Glutamatergic neuron (in vitro differentiated cells): ENCODE results near the gene EZR. TPM values are rescaled to one million over a fixed set of nuclear protein-coding genes. Genes with fewer than 3 reads are reported as not detected.
A peak's percentile ranks its signal among the peaks of the same experiment; 100 is the strongest.

ENCODE experiments used
- DNase-seq: peaks from one replicate; pipeline ENCODE4 v3.0.0; 2022
- H3K27ac Mint-ChIP-seq: one replicate; pipeline ENCODE4 v1.8.0; 2020; ENCODE audit warnings: mild to moderate bottlenecking, mixed read lengths, inconsistent platforms; ENCODE audit not compliant: unreplicated experiment
- H3K27me3 Mint-ChIP-seq: one replicate; pipeline ENCODE4 v1.8.0; 2020; ENCODE audit warnings: mild to moderate bottlenecking, moderate library complexity, mixed read lengths, inconsistent platforms; ENCODE audit not compliant: unreplicated experiment
- H3K36me3 Mint-ChIP-seq: one replicate; pipeline ENCODE4 v1.8.0; 2020; ENCODE audit warnings: mild to moderate bottlenecking, mixed read lengths, inconsistent platforms; ENCODE audit not compliant: unreplicated experiment
- H3K4me1 Mint-ChIP-seq: one replicate; pipeline ENCODE4 v1.8.0; 2020; ENCODE audit warnings: mild to moderate bottlenecking, low read depth, mixed read lengths, inconsistent platforms; ENCODE audit not compliant: unreplicated experiment
- H3K4me3 Mint-ChIP-seq: one replicate; pipeline ENCODE4 v1.8.0; 2020; ENCODE audit warnings: mild to moderate bottlenecking, mixed read lengths, inconsistent platforms; ENCODE audit not compliant: unreplicated experiment
- H3K9me3 Mint-ChIP-seq: one replicate; pipeline ENCODE4 v1.8.0; 2020; ENCODE audit warnings: mild to moderate bottlenecking, moderate library complexity, mixed read lengths, inconsistent platforms; ENCODE audit not compliant: unreplicated experiment
- total RNA-seq: library from RNA; stranded (reverse); fragmentation: NEBNext Ultra II Directional; extraction: Animal tissue kit (Norgen Biotek cat#: 25700); gene quantifications from one replicate; pipeline ENCODE4 v1.2.1, GENCODE V29; 2021; ENCODE audit not compliant: unreplicated experiment
- TF ChIP-seq, protein P1 (sequence below): fragments of 200-600 bp; sonication (generic); IDR thresholded peaks from one replicate; pipeline ENCODE4 v1.5.0; 2021; ENCODE audit not compliant: partially characterized antibody, unreplicated experiment

EZR gene
- total RNA-seq, 1 donor from 2014 or later = 272 TPM

DNA sequence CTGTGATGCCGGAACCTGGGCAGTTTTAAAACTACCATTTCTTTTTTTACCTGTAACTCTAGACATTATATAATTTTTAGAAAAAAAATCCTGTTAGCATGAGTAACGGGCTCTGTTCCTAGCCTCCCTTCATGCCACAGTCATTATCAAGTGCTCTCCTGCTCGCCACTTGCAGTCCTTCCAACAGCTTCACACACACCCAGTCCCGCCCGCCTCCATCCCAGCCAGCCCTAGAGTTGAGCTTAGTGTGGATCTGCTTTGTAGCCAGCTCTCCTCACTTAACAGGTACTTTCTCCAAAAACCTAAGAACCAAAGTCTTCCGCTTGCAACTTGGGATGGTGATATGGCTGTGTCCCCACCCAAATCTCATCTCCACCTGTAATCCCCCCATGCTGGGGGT, 51.5 kb downstream of the EZR start:
- peaks cover 22% of the 10 kb centered on the region for H3K27me3 Mint-ChIP-seq
- H3K4me3 Mint-ChIP-seq = no peak overlapping the region
- H3K9me3 Mint-ChIP-seq = peaks cover 28% of the 10 kb centered on the region
- H3K4me1 Mint-ChIP-seq = peaks cover 61% of the 10 kb centered on the region
- TF ChIP-seq, protein P1, sequence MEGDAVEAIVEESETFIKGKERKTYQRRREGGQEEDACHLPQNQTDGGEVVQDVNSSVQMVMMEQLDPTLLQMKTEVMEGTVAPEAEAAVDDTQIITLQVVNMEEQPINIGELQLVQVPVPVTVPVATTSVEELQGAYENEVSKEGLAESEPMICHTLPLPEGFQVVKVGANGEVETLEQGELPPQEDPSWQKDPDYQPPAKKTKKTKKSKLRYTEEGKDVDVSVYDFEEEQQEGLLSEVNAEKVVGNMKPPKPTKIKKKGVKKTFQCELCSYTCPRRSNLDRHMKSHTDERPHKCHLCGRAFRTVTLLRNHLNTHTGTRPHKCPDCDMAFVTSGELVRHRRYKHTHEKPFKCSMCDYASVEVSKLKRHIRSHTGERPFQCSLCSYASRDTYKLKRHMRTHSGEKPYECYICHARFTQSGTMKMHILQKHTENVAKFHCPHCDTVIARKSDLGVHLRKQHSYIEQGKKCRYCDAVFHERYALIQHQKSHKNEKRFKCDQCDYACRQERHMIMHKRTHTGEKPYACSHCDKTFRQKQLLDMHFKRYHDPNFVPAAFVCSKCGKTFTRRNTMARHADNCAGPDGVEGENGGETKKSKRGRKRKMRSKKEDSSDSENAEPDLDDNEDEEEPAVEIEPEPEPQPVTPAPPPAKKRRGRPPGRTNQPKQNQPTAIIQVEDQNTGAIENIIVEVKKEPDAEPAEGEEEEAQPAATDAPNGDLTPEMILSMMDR = no peak
- no peak for DNase-seq
- H3K36me3 Mint-ChIP-seq = peaks cover 18% of the 10 kb centered on the region
- H3K27ac Mint-ChIP-seq = peak overlapping the region; percentile 91

DNA sequence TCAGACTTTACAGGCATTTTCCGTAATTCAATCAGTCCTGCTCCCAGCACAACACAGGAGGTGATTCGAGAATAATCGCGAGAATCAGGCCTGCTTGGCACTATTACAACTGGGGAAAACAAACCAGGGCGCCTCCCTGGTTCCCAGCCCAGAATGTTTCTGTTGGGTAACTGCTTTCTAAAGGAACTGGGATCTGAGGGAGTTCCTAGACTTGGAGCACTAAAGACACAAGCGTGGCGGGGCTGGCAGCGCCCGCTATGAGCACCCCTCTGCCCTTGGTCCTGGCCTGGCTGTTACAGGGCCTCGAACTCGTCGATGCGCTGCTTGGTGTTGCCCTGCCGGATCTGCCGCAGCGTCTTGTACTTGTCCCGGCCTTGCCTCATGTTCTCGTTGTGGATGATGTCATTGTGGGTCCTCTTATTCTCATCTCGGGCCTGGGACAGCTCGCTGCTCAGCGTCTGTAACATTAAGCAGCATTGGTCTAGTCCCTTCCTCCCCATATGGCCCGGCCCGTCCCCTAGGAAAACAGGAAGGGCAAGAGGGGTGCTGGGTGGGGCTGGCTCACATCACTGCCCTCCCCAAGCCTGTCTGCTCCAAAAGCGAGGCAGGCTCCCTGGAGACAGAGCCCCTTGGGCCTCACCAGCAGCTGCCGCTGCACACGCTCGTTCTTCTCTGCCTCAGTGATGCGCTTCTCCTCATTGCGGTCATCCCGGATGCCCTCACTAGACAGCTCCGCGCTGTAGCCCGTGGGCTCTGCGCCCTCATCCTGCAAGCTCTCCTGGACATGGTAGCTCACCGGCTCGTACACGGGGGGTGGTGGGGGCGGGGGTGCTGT, 52.3 kb downstream of the EZR start:
- TF ChIP-seq, protein P1 = no peak
- DNase-seq = no peak
- peaks cover 17% of the 10 kb centered on the region for H3K27me3 Mint-ChIP-seq
- peaks cover 14% of the 10 kb centered on the region for H3K36me3 Mint-ChIP-seq
- H3K9me3 Mint-ChIP-seq = peaks cover 30% of the 10 kb centered on the region
- H3K4me3 Mint-ChIP-seq = peak overlapping the region; percentile 38
- H3K4me1 Mint-ChIP-seq = peaks cover 58% of the 10 kb centered on the region
- H3K27ac Mint-ChIP-seq = peak overlapping the region; percentile 91

DNA sequence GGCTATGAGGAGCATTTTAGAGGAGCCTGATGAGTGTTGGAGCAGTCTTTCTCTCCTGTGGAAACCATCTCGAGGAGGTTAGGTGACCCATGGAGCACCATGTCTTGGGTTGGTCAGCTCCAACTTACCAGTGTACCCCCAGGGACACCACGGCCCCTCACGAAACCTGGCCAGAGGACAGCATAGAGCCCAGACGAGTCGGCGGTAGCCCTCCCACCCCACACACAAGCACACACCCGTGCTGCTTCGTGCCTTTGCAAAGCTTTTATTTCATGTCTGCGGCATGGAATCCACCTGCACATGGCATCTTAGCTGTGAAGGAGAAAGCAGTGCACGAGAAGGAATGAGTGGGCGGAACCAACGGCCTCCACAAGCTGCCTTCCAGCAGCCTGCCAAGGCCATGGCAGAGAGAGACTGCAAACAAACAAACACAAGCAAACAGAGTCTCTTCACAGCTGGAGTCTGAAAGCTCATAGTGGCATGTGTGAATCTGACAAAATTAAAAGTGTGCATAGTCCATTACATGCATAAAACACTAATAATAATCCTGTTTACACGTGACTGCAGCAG, 53.6 kb downstream of the EZR start:
- H3K27ac Mint-ChIP-seq = no peak overlapping the region
- no peak overlapping the region for H3K4me3 Mint-ChIP-seq
- DNase-seq = no peak
- peaks cover 54% of the 10 kb centered on the region for H3K4me1 Mint-ChIP-seq
- H3K9me3 Mint-ChIP-seq = peaks cover 29% of the 10 kb centered on the region
- TF ChIP-seq, protein P1 = no peak
- peaks cover 12% of the 10 kb centered on the region for H3K27me3 Mint-ChIP-seq
- peaks cover 4% of the 10 kb centered on the region for H3K36me3 Mint-ChIP-seq

DNA sequence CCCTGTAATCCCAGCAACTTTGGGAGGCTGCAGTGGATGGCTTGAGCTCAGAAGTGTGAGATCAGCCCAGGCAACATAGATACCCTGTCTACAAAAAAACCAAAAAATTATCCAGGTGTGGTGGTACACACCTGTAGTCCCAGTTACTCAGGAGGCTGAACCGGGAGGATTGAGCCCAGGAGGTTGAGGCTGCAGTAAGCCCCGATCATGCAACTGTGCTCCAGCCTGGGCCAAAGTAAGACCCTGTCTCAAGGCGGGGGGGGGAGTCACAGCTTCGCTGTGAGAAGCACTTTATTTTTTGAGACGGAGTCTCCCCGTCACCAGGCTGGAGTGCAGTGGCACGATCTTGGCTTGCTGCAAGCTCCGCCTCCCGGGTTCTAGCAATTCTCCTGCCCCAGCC, 54.2 kb downstream of the EZR start:
- peak overlapping the region; percentile 52 for H3K27ac Mint-ChIP-seq
- DNase-seq = no peak
- peaks cover 12% of the 10 kb centered on the region for H3K27me3 Mint-ChIP-seq
- peaks cover 24% of the 10 kb centered on the region for H3K9me3 Mint-ChIP-seq
- no peaks in the 10 kb centered on the region for H3K36me3 Mint-ChIP-seq
- TF ChIP-seq, protein P1 = no peak
- no peak overlapping the region for H3K4me3 Mint-ChIP-seq
- H3K4me1 Mint-ChIP-seq = peaks cover 54% of the 10 kb centered on the region
